HG03439 (cell line): ENCODE data around the gene RMND5B.
"Not testable (repeated sequence)": the region's sequence is repeated elsewhere in the genome, so short reads cannot be mapped to it uniquely, and the experiment has no call there.

Experiments
- ATAC-seq: cut with Tn5 transposase; IDR thresholded peaks from one replicate; pipeline ENCODE4 v1.9.1; 2021; ENCODE audit warnings: mild to moderate bottlenecking, moderate library complexity; ENCODE audit not compliant: unreplicated experiment

RMND5B gene

DNA sequence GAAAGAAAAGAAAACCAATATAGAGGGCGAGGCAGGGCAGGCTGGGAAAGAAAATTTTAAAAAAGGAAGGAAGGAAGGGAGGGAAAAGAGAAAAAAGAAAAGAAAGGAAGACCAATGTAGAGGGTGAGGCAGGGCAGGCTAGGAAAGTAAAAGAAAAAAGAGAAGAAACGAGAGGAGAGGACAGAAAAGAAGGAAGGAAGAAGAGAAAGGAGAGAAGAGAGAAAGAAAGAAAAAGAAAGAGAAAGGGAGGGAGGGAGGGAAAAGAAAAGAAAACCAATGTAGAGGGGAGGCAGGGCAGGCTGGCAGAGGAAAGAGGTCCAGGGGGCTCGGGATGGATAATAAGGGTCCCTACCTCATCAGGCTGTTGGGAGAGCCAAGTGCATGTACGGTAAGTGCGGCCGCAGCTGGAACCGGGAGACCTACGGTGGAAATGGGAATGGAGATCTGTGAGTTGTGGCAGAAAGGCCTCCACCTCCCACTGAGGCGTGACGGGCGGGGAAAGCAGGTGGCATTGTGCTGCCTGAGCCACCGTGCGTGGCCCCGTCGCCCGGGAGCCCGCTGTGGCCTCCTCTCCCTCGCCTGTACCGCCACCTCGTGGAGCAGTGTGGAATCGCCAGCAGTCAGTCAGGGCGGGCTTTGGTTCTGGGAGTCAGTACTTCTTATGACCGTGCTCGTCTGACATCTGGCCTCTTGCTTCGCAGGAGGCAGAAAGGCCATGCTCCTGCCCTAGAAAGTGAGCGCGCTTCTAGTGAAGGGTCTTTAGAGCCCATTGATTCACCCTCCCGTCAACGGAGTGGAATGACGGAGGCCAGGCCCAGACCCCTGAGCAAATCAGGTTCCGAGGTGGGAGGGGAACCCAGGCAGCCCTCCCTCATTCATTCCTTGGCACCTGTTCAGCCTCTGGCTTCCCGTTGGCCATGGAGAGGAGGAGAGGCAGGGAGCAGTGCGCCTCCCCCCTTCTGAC lies 33.2 kb downstream of the RMND5B start:
- peak; percentile 92 for ATAC-seq

DNA sequence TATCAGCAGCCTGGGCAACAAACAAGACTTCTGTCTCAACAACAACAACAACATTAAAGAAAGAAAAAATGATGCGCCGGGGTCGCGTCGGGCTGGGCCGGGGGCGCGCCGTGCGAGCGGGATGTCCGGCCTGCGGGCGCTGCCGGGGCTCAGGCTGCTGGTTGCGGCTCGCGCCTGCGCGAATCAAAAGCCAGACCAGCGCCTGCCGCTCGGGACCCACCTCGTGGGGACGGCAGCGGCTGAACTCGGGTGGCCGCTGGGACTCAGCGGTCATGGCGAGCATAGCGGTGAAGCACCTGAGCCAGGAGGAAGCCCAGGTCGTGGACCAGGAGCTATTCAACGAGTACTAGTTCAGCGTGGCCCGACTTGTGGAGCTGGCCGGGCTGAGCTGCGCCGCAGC lies 34.8 kb downstream of the RMND5B start:
- no peak for ATAC-seq

DNA sequence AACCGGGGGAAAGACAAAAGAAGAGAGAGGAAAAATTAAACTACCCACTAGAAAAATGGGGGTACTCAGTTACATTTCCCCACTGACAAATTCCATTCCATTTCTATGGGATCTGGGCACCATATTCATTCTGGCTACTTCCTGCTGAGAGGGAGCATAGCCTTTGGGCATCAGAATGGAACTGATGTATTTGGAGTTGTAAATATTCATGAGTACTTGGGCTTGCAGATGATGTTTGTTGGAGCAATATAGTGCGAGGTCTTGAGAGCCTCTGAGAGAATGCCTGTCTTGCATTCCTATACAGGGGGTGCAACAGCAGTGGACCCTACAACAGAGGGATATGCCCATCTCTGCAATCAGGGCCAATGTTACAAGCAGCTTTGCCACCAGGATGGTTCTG lies 39.6 kb downstream of the RMND5B start:
- ATAC-seq = no peak

DNA sequence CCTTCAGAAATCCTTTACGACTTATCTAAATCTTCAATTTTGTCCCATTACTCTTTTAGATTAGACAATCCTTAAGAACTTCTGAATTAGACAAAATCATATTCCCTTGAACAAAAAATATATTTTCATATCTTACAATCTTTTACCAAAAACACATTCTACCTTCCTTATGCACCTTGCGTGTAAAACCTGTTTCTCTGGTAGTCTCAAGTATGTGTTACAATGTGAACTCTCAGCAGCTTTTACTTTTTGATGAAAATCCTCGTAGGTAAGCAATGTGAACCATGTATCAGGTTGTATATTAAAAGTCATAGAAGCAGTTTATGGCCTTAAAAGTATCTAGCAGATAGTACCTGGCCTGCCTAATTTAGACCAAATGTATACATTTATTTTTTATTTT lies 43.6 kb downstream of the RMND5B start:
- ATAC-seq = no peak

DNA sequence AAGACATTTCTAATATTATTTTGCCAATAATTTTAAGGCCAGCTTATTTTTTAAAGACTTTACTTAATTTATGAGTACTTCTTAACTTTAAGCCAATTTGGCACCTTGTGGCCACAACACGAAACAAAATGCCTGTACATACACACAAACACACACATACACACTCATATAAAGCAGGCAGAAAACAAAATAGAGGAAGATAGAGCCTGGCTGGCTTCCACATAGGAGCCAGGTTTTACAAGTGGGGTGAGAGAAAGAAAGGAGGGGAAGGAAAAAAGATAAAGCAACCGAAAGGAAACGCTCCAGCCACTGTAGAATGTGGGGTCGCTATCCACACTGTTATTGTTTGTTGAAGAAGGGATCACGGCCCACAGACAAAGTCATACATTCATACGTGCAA lies 46.0 kb downstream of the RMND5B start:
- no peak for ATAC-seq

DNA sequence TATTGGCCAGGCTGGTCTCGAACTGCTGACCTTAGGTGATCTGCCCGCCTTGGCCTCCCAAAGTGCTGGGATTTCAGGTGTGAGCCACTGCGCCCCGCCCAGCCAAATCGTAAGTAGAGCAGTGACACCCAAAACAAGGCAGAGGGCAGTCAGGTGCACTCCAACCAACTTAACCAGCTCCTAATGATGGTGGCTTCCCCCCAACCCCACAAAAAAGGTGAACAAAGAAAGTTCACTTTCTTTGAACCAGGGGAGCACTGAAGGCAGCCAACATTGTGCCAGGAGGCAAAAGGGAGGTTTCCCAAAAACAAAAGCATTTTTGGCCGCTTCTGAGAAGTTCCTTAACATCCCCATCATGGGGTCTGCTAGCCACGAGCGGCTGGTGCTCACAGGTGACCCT lies 46.8 kb downstream of the RMND5B start:
- no peak for ATAC-seq

DNA sequence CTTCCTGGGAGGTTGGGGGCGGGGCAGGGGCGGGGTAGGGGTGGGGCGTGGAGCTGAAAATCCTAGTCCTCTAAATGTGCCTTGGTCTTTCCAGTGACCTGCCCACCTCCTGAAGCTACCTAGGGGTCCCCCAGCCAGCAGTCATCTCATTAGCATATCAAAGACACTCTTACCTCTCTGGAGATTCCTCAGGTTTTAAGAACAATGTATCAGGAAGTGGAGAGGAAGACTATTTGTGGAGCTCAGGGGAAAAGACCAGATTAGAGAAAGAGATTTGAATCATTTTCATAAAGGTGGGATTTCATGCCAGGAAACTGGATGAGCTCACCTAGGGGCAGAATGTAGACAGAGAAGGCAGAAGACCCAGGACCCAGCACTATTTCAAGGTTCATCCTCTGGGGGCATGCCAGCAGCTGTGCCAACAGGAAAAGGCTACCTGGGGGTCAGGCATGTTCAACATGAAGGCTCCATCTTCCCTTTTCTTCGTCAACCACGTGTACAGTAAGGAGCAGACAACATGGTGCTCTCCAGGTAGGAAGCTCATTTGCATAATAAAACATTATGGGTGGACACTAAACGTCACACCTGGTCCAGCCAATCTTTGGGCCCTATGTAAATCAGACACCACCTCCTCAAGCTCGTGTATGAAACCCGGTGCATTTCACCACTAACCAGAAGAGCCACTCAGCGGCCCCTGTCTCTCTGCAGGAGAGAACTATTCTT lies 49.5 kb downstream of the RMND5B start:
- ATAC-seq = no peak

DNA sequence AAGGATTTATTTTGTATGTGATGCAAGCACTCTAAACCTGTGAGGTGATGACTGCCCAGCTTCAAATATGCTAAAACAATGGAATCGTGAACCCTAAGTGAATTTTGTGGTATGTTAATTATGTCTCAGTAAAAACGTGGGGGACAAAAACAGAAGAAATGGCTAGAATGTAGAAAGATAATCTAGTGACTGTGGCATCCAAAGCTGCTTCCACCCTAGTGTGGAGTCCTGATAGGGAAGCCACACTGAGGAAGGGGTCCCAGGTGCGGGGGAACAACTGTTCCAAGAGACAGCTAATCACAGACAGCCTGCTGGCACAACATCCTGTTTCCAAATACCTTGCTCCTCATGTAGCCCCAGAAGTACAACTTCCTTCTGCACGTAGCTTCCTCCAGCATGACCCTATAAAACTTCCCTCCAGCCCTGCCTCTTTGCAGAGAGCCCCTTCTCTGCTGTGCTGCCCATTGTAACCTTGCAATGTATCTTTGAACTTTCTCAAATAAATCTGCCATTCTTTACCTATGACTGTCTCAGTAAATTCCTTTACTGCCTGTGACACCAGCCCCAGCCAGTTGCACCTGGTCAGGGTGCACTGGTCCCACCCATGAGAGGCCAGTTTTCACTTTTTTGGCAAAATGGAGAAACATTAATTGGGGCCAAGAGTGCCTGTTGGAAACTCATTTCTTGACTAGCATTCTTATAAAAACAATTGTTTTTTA lies 51.5 kb downstream of the RMND5B start:
- ATAC-seq = no peak

DNA sequence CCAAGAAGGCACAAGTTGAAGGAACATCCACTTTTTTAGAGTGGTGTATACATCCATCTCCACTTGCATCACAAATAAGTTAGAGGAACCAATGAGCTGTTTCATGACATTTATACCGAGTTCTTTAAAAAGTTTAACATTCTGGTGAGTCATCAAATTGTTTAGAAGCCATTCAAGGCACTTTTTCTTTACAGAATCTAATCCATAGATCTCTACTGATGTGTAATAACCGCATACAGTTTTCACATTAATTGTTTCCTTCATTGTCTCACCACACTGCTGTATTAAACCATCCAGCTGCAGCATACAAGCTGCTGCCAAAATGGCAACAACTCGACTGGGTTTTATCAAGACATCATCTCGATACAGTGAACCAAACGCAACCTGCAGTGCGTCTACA lies 55.6 kb downstream of the RMND5B start:
- ATAC-seq = no peak

DNA sequence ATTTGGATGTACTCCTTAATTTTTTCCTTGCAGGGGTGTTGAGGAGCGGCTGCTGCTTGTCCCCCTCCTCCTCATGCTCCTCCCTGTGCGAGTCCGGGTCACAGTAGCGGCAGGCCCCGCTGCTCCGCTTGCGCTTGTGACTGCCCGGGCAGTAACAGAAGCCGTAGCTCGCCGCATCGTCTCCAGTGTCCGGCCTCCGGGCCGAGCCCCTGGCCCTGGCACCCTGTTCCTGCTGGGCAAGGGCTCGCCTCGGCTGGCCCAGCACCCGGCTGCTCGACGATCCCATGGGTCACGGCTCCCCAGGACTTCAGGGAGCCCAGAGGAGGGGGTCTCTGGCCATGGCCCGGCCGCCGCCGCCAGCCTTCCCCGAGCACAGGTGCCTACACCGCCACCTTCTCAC lies 56.2 kb downstream of the RMND5B start, which contains the start of gene GMCL2:
Gene GMCL2 (minus strand): TSS at position 358 of the 400 bp plus-strand sequence. CDS start 72 bp downstream, at position 286.
- ATAC-seq = no peak

DNA sequence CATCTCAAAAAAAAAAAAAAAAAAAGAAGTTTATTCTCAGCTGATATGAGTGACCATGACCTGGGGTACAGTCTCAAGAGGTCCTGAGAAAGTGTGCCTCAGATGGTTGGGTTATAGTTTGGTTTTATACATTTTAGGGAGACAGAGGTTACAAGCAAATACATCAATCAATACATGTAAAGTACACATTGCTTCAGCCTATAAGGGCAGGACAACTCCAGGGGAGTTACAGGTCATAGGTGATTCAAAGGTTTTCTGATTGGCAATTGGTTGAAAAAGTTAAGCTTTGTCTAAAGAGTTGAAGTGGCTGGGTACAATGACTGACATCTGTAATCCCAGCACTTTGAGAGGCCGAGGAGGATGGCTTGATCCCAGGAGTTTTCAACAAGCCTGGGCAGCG lies 58.6 kb downstream of the RMND5B start:
- no peak for ATAC-seq

DNA sequence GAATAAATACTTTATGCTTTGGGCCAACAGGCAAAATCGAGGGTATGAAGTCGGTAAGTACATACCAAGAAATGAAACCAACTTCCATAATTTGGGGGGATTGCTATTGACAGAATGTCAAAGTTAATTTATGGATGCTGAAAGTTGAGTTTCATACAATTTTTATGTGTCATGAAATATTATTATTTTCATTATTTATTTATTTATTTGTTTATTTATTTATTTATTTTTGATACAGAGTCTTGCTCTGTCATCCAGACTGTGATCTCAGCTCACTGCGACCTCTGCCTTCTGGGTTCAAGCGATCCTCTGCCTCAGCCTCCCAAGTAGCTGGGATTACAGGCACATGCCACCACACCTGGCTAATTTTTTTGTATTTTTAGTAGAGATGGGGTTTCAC lies 60.8 kb downstream of the RMND5B start:
- no peak for ATAC-seq

DNA sequence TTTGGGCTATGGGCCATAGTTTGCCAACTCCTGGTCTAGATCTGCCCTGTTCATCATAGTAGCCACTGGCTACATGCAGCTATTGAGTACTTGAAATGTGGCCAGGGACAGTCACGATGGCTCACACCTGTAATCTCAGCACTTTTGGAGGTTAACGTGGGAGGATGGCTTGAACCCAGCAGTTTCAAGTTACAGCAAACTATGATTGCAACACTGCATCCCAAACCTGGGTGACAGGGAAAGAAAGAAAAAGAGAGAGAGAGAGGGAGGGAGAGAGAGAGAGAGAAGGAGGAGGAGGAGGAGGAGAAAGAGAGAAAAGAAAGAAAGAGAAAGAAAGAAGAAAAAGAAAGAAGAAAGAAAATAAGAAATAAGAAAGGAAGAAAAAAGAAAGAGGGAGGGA lies 61.4 kb downstream of the RMND5B start:
- ATAC-seq = no peak

DNA sequence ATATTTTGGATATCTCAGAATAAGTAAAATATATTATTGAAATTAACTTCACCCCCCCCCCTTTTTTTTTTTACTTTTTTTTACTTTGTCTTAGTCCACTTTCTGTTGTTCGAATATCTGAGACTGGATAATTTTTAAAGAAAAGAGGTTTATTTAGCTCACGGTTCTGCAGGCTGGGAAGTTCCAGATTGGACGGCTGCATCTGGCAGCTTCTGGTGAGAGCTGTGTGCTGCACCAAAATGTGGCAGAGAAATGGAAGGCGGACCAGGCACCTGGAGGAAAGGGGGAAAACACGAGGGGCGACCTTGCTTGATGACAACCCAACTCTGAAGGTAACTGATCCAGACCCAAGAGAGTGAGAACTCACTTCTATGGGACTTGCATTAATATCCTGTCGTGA lies 62.0 kb downstream of the RMND5B start:
- no peak for ATAC-seq

DNA sequence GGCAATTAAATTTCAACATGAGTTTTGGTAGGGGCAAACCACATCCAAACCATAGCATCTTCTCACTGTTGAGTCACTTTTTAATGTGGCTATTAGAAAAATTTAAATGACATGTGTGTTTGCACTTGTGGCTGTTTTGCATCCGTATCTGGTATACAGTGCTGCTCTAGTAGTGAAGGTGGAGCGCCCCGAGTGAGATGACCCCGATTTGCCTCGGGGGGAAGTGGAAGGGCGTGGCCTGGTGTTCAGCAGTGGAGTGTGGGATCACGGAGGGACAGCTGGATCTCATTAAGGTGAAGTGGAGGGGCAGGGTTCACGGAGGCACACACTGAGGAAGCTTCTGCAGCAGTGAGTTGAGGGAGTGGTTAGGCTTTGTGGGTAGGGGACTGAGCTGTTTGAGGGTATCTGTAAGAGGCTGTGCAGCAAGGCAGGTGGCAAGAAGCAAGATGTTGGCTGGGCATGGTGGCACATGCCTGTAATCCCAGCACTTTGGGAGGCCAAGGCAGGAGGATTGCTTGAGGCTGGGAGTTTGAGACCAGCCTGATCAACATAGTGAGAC lies 62.5 kb downstream of the RMND5B start:
- no peak for ATAC-seq

DNA sequence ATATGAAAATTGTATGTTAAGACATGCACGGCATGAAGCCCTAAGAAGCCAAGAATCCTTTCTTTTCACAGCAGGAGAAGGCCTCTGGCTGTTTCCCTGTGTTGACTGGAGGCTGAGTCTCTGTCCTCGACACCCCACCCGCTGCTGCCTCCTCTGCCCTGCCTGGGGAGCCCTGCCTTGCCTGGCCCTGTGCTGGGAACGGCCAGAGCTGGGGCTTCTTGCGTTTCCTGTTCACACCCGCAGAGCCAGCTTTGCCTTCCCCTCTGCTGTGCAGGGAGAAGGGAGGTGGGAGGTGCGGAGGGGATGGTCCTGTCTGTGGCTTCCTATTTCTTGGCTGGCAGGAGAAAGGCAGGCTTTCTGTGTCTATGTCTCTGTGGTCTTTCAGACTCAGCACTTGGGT lies 63.2 kb downstream of the RMND5B start:
- ATAC-seq = no peak

DNA sequence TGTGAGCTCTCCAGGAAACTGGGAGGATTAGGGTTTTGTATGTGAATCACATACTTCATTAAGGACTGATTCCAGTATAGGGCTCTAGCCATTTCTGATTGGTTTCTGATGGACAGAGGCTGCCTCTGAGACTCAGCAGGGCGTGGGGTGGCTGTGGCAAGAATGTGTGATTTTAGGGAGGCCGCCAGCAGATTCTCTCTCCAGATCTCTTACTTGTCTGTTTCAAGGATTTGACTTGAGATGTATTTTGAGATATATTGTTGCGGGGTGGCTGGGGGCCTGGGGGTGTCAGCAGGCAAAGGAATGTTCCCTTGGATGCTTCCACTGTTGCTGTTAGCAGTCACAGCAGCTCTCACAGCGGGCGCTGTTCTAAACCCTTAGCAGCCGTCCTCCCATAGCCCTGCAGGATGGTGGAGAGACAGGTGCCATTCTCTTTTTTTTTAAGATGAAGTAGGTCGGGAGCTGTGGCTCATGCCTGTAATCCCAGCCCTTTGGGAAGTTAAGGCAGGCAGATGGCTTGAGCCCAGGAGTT lies 65.5 kb downstream of the RMND5B start:
- ATAC-seq = no peak

DNA sequence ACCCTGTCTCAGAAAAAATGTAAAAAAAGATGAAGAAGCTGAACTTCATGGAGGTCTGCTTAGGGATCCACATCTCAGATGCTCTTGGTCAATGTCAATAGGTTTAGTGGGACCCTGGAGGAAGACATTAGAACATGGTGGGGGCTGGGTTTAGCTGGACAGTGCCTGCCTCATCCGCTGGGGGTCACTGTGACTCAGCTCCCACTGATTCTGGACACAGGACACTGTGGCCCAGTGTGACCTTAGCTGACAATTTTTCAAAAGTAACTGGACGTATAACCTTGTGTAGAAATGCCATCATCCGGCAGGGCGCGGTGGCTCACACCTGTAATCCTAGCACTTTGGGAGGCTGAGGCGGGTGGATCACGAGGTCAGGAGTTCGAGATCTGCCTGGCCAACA lies 66.2 kb downstream of the RMND5B start:
- no peak for ATAC-seq

DNA sequence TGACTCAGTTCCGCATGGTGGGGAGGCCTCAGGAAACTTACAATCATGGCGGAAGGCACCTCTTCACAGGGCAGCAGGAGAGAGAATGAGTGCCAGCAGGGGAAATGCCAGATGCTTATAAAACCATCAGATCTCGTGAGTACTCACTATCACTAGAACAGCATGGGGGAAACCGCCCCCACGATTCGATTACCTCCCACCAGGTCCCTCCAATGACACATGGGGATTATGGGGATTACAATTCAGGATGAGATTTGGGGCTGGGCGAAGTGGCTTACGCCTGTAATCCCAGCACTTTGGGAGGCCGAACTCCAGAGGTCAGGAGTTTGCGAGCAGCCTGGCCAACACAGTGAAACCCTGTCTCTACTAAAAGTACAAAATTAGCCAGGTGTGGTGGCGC lies 67.3 kb downstream of the RMND5B start:
- ATAC-seq = not testable (repeated sequence)

DNA sequence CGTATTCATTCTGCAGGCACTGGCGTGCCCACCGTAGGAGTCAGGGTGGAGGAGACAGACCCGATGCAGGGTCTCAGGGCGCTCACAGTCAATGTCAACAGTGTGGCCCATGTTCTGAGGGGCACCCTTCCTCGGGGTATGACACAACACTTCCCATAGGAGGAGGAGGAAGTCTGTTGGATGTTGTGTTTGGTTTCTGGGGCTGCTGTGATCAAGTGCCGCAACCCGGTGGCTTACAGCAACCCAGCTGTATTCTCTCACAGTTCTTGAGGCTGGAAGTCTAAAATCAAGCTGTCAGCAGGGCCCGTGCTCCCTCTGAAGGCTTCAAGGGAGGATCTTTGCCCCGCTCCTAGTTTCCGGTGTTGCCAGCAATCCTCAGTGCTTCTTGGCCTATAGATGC lies 67.9 kb downstream of the RMND5B start:
- no peak for ATAC-seq
